PC-9 (cell line): ENCODE data around the gene ALDOB.

Experiments
- CTCF ChIP-seq: fragments of 200-600 bp; sonication (generic); conservative IDR thresholded peaks from 2 replicates; pipeline ENCODE4 v1.6.1; 2017; ENCODE audit warnings: mixed run types, antibody characterized with exemption, mild to moderate bottlenecking, moderate library complexity
- EZH2 ChIP-seq: fragments of 200-600 bp; sonication (generic); IDR thresholded peaks from 2 replicates; pipeline ENCODE4 v1.8.0; 2017; ENCODE audit warnings: antibody characterized with exemption, low read depth

- TF ChIP-seq EZH2, result no peak
- TF ChIP-seq CTCF, result no peak
Measured at GRCh38 chr9:101463397-101463796, 27.8 kb upstream of the ALDOB start.
